GM18858 (cell line): ENCODE results near the gene TPPP.
"Not testable (repeated sequence)": the region's sequence is repeated elsewhere in the genome, so short reads cannot be mapped to it uniquely, and the experiment has no call there.

Experiments
- ATAC-seq: cut with Tn5 transposase; IDR thresholded peaks from one replicate; pipeline ENCODE4 v1.9.1; 2021; ENCODE audit not compliant: unreplicated experiment

TPPP gene

GRCh38 chr5:628351-629205, 64.6 kb downstream of the TPPP start:
- ATAC-seq, result not testable (repeated sequence)

- no peak for ATAC-seq
Observed at GRCh38 chr5:627840-628239, 65.3 kb downstream of the TPPP start.

GRCh38 chr5:626850-627249, 66.3 kb downstream of the TPPP start:
- no peak for ATAC-seq

- no peak for ATAC-seq
Observed at GRCh38 chr5:625516-625915, 67.6 kb downstream of the TPPP start.

GRCh38 chr5:624951-625230, 68.3 kb downstream of the TPPP start:
- ATAC-seq, result no peak

- no peak for ATAC-seq
Observed at GRCh38 chr5:624118-624950, 68.8 kb downstream of the TPPP start.

GRCh38 chr5:623531-623930, 69.6 kb downstream of the TPPP start:
- no peak for ATAC-seq

GRCh38 chr5:622946-623522, 70.1 kb downstream of the TPPP start:
- no peak for ATAC-seq

GRCh38 chr5:622359-622758, 70.8 kb downstream of the TPPP start:
- ATAC-seq, result no peak

GRCh38 chr5:621341-621761, 71.8 kb downstream of the TPPP start:
- ATAC-seq, result no peak

GRCh38 chr5:620586-621180, 72.5 kb downstream of the TPPP start:
- ATAC-seq, result no peak

GRCh38 chr5:620152-620551, 73.0 kb downstream of the TPPP start:
- no peak for ATAC-seq

- no peak for ATAC-seq
Observed at GRCh38 chr5:619444-619843, 73.7 kb downstream of the TPPP start.

- no peak for ATAC-seq
Observed at GRCh38 chr5:618450-618849, 74.7 kb downstream of the TPPP start.

- no peak for ATAC-seq
Observed at GRCh38 chr5:617896-618295, 75.3 kb downstream of the TPPP start.

GRCh38 chr5:616484-617039, 76.6 kb downstream of the TPPP start:
- ATAC-seq, result no peak

- peak; percentile 20 for ATAC-seq
Observed at GRCh38 chr5:612498-613424, 80.4 kb downstream of the TPPP start.

- ATAC-seq, result peak; percentile 51
Observed at GRCh38 chr5:611731-612486, 81.2 kb downstream of the TPPP start, which contains the start of gene CEP72. TSS of gene CEP72 (plus strand) at chr5:612340. CDS start at chr5:612362, 22 bp downstream.
